Activated T-cell treated with anti-CD3 and anti-CD28 coated beads, Interleukin-2, amount 50 U/mL, for 1 hour (primary cell): ENCODE measurements around the gene TSHR.
"Not testable (repeated sequence)": the region's sequence is repeated elsewhere in the genome, so short reads cannot be mapped to it uniquely, and the experiment has no call there.

Experiments used
- DNase-seq: peaks from one replicate; pipeline ENCODE4 v3.0.0-alpha.2; 2020

Gene TSHR

DNA sequence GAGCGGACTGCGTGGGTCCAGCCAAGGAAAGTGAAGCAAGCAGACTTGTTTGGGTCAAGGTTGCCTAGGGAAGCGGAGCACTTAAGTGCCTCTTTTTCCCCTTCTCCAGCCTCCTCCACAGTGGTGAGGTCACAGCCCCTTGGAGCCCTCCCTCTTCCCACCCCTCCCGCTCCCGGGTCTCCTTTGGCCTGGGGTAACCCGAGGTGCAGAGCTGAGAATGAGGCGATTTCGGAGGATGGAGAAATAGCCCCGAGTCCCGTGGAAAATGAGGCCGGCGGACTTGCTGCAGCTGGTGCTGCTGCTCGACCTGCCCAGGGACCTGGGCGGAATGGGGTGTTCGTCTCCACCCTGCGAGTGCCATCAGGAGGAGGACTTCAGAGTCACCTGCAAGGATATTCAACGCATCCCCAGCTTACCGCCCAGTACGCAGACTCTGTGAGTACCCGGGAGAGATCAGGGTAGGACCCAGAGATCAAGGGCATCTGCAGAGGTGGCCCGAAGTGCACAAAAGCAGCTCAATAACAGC, at the start of gene TSHR:
Gene TSHR, plus strand, starts transcription at position 206 of the 526 bp plus-strand sequence. Its CDS starts 60 bp downstream, at position 266.
- peak; percentile 32 for DNase-seq

DNA sequence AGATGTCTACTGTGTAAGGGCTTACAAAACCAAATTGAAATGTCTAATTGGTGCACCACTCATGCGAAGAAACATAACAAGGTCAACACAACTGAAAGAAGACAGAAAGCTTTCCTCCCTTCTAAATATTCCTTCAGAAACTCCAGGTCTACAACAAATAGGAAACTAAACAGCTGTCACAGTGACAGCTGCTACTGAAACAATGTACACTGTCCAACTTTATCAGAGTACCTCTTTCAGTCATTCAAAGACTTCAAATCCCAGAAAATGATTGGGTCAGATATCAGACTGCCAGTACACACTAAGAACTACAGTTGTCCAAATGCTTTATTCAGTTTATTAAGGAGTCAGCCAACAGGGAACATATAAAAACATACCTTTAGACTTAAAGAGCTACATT, 49.1 kb upstream of the TSHR start:
- no peak for DNase-seq

DNA sequence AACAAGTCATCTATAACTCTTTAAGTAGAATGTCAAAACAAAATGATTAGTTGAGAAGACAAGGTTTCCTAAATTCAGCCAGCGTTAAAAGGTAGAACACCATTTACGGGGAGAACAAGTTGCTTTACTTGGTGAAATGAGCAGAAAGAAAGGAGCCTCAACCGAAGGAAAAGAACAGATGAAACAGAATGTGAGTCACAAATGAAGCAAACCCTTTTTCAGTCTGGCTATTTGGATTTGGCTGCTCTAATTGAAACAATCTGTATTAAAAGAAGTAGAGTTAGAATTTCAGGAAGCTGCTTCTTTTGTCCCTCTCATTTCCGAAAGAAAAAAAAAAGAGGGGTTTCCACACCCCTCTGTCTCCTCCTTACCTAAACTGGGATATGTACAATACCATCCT, 48.5 kb upstream of the TSHR start:
- no peak for DNase-seq

DNA sequence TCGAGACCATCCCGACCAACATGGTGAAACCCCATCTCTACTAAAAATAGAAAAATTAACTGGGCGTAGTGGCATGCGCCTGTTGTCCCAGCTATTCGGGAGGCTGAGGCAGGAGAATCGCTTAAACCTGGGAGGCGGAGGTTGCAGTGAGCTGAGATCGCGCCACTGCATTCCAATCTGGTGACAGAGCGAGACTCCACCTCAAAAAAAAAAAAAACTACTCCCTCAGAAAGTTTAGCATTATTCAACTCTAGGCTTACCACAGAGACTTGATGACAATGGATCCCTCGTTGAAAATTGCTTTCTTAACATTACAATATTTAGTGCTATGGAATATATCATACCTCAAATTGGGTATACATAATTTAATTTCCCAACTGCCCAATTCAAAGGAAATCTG, 43.4 kb upstream of the TSHR start:
- DNase-seq = not testable (repeated sequence)

DNA sequence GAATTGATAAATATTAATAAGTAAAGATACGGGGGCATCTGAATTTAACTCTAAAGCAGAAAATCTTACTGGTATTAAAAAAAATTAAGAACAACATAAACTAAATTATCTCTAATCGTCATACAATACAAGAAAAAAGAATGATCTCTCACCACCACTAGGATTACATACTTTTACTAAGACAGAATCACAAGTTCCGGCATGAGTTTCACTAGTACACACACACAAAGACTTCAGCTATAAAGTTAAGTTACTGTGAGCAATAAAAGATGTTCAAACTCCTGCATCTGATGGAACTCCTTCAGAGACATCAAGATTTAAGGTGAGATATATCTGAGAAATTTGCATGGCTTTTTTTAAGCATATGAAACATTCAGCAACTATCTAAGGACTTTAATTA, 35.8 kb upstream of the TSHR start:
- DNase-seq = no peak

DNA sequence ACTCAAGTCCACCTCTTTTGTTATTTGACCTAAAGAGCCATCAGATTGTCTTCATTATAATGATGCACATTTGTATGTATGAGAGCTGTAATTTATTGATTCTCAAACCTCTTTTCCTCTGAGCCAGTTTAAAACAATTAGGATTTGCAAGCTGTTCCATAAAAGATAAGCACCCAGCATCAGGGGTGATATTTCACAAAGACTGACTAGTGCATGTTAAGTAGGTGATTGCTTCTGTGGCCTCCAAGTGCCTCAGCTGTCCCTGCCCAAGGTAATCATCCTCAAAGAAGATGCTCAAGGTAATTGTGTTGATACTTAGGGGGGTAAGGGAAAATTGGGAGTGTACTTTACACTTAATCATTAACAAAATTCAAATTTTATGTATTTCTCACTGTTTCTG, 32.1 kb upstream of the TSHR start:
- no peak for DNase-seq

DNA sequence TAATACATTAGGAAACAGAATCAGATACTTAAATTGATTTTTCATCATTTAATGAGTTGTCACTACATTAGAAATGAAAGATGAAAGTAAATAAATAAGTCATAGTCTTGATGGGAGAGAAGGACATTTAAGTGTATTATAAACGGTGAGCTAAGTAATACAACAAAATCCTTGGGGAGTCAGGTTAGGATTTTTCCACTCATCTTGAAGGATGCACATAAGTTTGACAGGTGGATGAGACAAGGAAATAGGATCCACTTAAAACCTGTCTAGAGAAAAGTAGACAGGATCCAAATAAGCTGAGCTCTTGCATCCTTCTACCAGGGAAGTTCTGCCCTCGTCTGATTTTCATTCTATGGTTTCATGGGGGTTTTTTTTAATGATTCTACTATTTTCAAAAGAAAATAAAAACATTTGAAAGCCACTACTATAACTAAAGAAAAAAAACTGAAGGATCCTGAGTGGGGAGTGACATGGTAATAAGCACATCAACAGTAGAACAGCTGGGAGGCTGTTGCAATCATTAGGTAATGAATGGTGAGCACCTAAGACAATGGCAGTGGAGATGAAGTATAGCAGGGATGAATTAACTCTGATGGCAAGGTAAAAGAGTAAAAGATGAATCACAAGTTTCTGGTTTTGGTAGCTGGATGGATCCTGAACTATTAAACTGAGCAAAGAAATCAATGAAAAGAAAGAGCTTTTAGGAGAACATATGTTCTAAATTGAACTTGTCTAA, 30.9 kb upstream of the TSHR start:
- DNase-seq = no peak

DNA sequence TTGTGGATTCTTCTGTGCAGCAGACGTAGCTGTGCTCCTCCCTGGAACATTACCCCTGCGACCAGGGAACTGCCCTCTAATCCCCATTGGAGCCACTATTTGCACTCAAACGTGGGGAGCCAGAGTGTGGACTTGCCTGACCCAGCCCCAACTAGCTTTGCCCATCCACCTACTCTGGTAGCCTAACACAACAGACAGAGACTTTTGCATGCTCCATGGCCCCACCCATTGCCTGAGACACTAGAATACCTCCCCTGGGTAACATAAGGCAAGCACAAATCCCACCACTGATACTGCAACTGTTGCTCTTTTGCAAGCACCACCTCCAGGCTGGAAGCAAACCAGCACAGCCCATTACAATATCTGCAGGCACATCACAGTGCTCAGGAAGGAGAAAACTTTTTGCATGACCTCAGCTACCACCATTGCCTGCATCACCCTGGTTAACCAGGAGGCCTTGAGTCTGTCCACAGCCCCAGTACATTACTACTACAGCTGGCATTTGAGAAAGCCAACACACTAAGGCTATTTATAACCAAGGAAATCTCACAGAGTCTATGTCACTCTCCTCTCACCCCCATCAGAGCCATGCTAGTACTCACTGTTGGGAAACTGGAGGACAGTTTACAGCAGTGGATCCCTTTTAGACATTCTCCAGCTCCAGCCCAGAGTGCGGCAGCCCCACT, 28.9 kb upstream of the TSHR start:
- DNase-seq = no peak

DNA sequence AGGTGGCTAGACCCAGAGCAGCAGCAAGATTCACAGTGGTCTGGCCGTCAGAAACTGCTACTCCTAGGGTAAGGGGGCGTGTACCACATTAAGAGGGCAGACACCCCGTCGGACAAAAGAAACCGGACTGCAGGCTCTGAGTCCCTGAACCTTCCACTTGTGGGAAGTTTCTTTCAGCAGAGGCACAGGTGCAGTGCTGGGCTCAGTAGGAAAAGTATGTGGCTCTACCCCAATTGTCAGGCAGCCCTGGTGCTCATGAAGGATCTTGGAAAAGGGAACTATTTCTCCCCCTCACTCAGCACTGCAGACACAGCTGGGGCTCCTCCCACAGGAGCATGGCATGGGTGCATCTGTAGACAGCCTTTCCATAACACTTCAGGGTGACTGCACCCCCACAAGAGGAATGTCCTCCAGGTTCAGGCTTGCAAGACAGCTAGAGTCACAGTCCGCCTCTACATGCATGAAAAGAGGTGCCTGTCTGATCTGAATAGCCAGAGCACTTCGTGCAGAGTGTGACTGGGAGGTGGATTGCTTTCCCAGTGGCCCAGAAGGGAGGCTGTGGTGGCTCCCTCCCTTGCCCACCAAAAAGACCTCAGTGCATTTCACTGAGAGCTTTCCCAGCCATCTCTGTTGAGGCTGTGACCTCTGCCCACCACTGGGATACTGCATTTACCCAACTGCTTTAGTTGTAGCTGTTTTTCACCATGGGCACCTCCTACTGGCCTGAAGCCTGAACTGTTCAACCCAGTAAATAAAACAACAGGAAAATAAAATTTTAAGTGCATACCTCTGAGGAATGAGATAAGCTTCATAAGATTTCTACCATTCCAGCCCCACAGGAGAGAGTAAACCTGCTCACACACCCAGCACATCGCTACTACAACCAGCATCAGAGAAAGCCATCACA, 28.1 kb upstream of the TSHR start:
- no peak for DNase-seq

DNA sequence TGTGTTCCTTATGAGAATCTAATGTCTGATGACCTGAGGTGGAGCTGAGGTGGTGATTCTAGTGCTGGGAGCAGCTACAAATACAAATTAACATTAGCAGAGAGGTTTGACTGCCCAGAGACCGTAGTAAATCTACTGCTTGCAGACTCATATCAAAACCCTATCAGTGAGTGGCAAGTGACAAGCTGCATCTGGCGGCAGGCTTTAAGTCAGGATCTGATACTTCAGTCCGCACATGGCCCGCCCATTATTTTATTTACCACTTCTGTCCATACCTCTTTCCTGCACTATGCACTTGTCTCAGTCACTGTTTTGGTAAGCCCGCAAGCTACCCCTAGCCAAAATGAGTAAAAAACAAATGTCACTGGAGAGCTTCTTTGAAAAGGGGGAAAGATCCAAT, 25.3 kb upstream of the TSHR start:
- DNase-seq = no peak

DNA sequence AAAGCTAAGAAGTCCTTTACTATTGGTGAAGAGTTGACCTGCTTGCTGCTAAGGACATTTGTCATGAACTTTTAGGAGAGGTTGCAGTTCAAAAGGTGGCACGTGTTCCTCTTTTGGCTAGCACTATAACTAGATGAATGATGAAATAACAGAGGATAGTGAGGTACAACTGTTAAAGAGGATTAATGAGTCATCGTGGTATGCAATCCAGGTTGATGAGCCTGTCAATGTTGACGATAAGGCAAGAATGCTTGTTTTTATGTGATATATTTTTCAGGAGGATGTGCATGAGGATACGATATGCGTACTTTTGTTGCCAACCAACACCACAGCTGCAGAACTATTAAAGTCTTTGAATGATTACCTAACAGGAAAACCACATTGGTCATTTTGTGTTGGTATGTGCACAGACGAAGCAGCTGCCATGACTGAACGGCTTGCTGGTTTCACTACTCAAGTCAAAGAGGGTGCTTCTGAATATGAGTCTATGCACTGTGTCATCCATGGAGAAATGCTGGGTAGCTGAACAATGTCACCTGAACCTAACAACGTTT, 24.5 kb upstream of the TSHR start:
- peak; percentile 35 for DNase-seq

DNA sequence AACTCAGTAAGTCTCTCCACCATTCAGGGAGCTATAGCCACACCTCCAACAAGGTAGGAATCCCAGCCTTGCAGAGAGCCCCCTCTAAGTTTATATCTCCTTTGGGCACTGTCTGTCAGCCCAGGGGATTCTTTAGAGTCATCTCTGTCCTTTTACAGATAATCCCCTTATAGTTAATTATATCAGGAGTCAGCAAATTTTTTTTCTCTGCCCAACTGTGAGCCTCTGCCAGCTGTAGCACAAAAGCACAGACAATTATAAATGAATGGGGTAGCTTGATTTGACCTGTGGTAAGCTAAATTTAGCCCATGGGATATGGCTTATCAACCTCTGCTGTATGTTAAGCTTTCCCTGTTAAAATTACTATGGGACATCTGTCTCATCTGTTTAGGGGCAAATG, 22.1 kb upstream of the TSHR start:
- no peak for DNase-seq

DNA sequence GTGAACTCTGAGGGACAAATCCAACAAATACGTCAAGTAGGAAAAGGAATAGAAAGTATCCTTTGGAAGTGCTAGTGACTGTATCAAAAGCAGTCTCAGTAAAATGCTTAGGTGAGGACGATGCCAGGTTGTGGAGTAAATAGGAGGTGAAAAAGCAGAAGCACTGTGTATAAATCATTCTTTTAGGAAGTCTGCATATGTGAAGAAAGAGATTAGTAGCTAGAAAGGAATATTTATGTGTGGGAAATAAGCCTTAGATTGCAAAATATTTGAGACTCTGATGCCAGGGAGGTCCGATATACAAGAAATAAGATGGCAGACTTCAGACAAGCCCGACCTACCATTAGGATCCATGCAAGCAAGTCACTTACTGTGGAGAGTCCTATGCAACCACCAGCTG, 21.7 kb upstream of the TSHR start:
- DNase-seq = no peak

DNA sequence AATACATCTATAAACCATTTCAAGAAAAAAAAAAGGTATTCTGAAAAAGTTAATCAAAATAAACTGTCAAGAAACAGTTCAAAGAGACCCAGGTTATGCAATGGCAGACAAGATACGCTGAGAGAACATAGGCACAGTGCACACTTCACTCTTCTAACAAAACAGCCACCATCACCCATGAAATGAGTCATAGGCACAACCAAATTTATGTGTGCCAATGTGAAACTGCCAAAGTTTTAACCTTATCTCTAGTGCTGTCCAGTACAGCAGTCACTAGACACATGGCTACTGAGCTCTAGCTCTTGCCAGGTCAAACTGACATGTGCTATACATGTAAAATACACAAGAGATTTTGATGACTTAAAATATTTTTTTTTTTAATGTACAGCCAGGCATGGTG, 15.3 kb upstream of the TSHR start:
- DNase-seq = no peak

DNA sequence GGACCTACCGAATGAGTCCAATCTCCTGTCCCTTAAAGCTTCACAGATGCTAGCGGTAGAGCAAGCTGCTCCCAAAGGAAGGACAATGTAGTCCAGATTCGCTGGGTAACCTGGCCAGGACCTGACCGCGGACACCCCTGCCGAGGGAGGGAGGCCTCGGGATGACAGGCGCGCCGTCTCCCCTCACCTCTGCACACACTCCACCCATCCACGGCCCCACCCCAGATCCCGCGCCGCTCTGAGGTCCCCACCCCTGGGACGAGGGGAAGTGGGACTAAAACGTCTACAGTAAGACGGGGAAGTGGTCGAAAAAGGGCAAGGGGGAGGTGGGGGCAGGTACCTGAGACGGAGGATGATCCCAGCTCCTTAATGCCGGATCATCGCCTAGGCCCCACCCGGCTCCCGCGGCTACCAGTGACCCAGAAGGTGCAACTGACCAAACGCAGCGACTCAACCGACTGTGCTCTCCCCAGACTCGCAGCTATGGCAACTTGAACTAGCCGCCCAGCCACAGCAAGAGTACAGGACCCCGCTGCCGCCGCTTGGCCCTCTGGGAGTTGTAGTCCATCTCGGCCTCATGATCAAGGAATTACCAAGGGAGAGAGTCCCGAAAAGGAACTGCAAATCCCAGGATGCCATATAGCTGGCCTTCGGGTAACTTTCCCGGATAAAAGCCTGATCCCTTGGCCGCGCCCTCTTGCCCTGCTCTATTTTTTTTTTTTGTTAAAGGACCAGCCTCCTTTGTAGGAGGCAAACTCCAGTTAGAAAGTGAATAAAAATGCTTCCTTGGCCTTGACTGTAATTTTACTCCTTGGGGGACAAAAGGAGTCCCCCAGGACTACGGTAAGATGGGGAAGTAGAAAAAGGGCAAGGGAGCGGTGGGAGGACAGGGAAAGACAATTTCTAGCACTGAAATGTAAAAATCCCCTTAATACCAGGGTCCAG, 13.9 kb upstream of the TSHR start, which contains the start of gene CEP128:
Gene CEP128, minus strand, starts transcription at position 498 of the 945 bp plus-strand sequence.
- peak; percentile 82 for DNase-seq

DNA sequence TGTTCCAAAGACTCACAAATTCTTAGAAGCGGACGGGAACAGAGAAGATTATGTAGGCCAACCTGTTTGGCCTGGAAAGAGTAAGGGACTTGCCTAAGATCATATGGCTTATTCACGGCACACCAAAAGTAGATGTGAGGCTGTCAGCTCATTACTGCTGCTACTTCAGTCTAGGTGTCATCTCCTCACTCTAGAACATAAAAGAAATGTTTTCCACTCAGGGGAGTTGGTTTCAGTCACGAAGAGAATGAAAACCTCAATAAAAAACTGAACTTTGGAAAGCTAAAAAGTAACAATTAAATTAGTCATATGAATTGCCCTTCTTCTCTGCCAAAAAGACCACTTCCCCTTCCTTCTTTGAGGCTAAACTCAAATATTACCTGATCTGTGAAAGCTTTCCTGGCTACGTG, 13.2 kb upstream of the TSHR start:
- no peak for DNase-seq

DNA sequence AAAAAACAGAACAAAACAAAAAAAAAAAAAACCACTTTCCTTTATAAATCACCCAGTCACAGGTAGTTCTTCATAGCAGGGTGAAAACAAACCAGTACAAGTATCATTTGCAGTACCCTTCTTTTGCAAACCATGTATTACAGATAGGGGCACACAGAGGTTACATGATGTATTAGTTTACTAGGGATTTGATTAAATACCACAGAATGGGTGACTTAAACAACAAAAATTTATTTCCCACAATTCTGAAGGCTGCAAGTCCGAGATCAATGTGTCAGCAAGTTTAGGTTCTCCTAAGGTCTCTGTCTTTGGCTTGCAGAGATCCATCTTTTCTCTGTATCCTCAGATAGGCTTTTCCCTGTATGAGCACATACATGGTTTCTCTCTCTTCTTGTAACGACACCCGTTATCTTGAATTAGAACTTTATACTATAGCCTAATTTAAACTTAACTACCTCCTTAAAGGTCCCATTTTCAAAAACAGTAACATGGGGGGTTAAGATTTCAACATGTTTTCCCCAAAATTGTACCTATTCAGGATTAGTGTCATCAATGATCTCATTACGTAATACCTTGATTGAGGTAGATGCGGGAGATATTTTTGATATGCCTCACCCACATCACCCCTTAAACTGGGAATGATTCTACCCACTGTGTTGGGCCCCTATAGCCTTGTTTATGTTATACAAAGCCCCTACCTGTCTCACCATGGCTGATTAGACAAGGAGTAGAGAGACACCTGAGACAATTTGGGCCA, 10.4 kb upstream of the TSHR start:
- DNase-seq = no peak

DNA sequence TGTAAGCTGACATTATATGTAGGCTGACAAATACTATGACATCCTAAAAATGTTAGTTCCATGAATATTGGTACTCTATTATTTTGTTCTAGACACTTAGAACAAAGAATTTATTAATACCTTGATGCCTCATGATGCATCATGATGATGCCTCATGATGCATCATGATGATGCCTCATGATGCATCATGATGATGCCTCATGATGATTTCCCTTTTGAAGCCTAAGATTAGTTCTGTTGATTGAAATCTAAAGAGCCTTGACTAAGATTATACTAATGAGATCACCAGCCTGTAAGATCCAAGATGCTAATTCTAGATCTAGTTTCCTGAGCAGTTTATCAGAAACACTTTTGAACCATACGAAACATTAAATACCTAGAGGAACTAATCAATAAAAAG, 9.2 kb upstream of the TSHR start:
- DNase-seq = no peak

DNA sequence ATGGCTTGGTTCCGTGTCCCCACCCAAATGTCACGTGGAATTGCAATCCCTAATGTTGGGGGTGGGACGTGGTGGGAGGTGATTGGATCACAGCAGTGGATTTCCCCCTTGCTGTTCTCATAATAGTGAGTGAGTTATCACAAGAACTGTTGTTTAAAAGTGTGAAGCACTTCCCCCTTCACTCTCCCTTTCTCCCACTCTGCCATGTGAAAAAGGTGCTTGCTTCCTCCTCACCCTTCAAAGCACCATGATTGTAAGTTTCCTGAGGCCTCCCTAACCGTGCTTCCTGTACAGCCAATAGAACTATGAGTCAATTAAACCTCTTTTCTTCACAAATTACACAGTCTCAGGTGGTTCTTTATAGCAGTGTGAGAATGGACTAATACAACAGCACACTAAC, 8.6 kb upstream of the TSHR start:
- no peak for DNase-seq

DNA sequence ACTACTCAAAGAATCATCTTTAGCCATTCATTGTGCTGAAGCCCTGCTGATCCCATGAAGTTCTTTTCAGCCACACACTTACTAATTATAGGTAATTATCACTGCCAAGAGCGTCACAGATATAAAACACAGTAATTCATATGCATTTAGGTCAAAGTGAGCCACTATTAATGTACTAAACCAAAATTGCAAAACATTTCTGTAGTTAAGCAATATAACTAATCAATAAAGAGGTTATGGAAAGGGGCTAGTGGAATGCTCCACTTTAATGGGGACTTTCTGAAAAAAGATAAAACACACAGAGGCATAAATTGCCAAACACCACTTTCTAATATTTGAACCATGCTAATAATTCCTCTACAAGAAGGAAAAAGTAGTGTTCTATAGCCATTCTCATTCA, 7.1 kb upstream of the TSHR start:
- DNase-seq = no peak

DNA sequence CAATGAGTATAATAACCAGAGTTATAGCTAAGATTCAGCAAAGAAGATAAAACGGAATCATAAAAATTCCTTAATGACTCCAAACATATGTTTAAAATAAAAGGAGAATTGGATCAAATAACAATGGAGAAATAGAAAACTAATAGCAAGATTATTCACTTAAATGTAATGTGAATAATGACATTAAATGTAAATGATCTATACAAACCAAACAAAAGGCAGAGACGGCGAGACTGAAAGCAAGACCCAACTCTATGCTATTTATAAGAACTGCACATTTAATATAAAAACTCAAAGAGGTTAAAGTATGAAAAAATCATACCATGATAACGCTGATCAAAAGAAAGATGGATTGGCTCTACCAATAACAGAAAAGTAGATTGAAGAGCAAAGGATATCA, 3.9 kb upstream of the TSHR start:
- DNase-seq = no peak
